ENCODE data around the gene SOCS7. TPM values are rescaled to one million over a fixed set of nuclear protein-coding genes. Genes with fewer than 3 reads are reported as not detected.

Gene SOCS7
- total RNA-seq, 4 donors from 2014 or later, result 13.2 to 19.1 (median 15.7) TPM

- Histone ChIP-seq H3K9me3 (no peaks in the 10 kb centered on the region), H3K27ac (no peak overlapping the region), H3K4me3 (no peak overlapping the region), H3K36me3 (no peaks in the 10 kb centered on the region), H3K4me1 (peaks cover 0 to 7% (median 0%) of the 10 kb centered on the region in 3 donors), H3K27me3 (peaks cover 37% of the 10 kb centered on the region)
- TF ChIP-seq EP300 (IDR thresholded peaks at IDR 0.05) (no peak), POLR2AphosphoS5 (IDR thresholded peaks at IDR 0.05) (no peak), CTCF (IDR thresholded peaks at IDR 0.05) (no peak), POLR2A (IDR thresholded peaks at IDR 0.05) (no peak)
- WGBS, 2 donors (ENCODE audit: low coverage in 1 of 2), result 93 to 100% methylated on average over 2 to 3 of the region's 11 CpGs
- no peak for ATAC-seq
Observed at GRCh38 chr17:38336838-38337237, 14.8 kb upstream of the SOCS7 start.

GRCh38 chr17:38338053-38338452 is 13.6 kb upstream of the SOCS7 start:
- ATAC-seq, result no peak
- TF ChIP-seq POLR2AphosphoS5 (IDR thresholded peaks at IDR 0.05) (no peak), EP300 (IDR thresholded peaks at IDR 0.05) (no peak), CTCF (IDR thresholded peaks at IDR 0.05) (no peak), POLR2A (IDR thresholded peaks at IDR 0.05) (no peak)
- no peak overlapping the region for H3K4me3 ChIP-seq
- no peaks in the 10 kb centered on the region for H3K9me3 ChIP-seq
- H3K27me3 ChIP-seq, result peaks cover 24% of the 10 kb centered on the region
- no peak overlapping the region for H3K27ac ChIP-seq
- 40 to 83% methylated on average over 2 of the region's 5 CpGs for WGBS, 2 donors (ENCODE audit: low coverage in 1 of 2)
- peaks cover 0 to 7% (median 0%) of the 10 kb centered on the region in 3 donors for H3K4me1 ChIP-seq
- H3K36me3 ChIP-seq, result no peaks in the 10 kb centered on the region

DNA sequence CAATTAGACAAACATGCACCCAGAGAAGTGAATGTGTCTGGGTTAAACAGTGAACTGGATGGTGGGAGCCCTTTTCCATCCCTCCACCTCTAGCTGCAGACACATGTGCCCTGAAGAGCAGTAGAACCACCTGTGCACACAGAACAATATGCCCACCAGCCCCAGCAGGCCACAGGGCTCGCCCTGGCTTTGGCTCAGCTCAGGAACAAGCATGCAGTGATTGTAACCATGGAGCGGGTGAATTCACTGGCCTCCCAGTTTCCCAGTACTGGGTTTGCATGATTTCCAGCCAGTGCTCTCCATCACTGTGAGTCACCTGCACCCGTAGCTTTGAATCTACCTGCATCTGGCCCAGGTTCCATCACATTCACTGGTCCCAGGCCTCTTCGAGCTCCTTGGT is 13.1 kb upstream of the SOCS7 start:
- no peak for TF ChIP-seq EP300 (IDR thresholded peaks at IDR 0.05)
- no peak for TF ChIP-seq POLR2A (IDR thresholded peaks at IDR 0.05)
- no peak for TF ChIP-seq CTCF (IDR thresholded peaks at IDR 0.05)
- TF ChIP-seq POLR2AphosphoS5 (IDR thresholded peaks at IDR 0.05), result no peak
- H3K36me3 ChIP-seq, result no peaks in the 10 kb centered on the region

GRCh38 chr17:38339891-38340290 is 11.8 kb upstream of the SOCS7 start:
- TF ChIP-seq POLR2A (IDR thresholded peaks at IDR 0.05) (no peak), CTCF (IDR thresholded peaks at IDR 0.05) (no peak), EP300 (IDR thresholded peaks at IDR 0.05) (no peak)

More for the DNA sequence above, 13.1 kb upstream of the SOCS7 start:
- ATAC-seq, result no peak
- Histone ChIP-seq H3K27me3 (peaks cover 22% of the 10 kb centered on the region), H3K4me3 (no peak overlapping the region), H3K4me1 (peaks cover 0 to 7% (median 0%) of the 10 kb centered on the region in 3 donors), H3K27ac (no peak overlapping the region), H3K9me3 (no peaks in the 10 kb centered on the region)
- WGBS, 2 donors (ENCODE audit: low coverage in 1 of 2), result 96% methylated on average over 3 to 4 of the region's 4 CpGs

GRCh38 chr17:38341035-38341721 is 10.5 kb upstream of the SOCS7 start:
- H3K4me1 ChIP-seq, result peaks cover 0 to 7% (median 0%) of the 10 kb centered on the region in 3 donors
- no peak overlapping the region for H3K27ac ChIP-seq
- H3K27me3 ChIP-seq, result peaks cover 4% of the 10 kb centered on the region
- ATAC-seq, result no peak
- no peak for TF ChIP-seq CTCF (IDR thresholded peaks at IDR 0.05)
- no peak for TF ChIP-seq EP300 (IDR thresholded peaks at IDR 0.05)
- TF ChIP-seq POLR2AphosphoS5 (IDR thresholded peaks at IDR 0.05), result no peak
- no peak for TF ChIP-seq POLR2A (IDR thresholded peaks at IDR 0.05)
- 64 to 70% methylated on average over 2 to 4 of the region's 5 CpGs for WGBS, 2 donors (ENCODE audit: low coverage in 1 of 2)
- H3K36me3 ChIP-seq, result no peaks in the 10 kb centered on the region
- no peaks in the 10 kb centered on the region for H3K9me3 ChIP-seq
- no peak overlapping the region for H3K4me3 ChIP-seq

More at GRCh38 chr17:38339891-38340290, 11.8 kb upstream of the SOCS7 start:
- Histone ChIP-seq H3K36me3 (no peaks in the 10 kb centered on the region), H3K27me3 (peaks cover 10% of the 10 kb centered on the region), H3K27ac (no peak overlapping the region), H3K9me3 (no peaks in the 10 kb centered on the region), H3K4me1 (peaks cover 0 to 7% (median 0%) of the 10 kb centered on the region in 3 donors), H3K4me3 (no peak overlapping the region)
- ATAC-seq, result no peak
